GM19324 (cell line): ENCODE results near the gene ATL1.
"Not testable (repeated sequence)": the region's sequence is repeated elsewhere in the genome, so short reads cannot be mapped to it uniquely, and the experiment has no call there.

Experiments
- ATAC-seq: cut with Tn5 transposase; IDR thresholded peaks from one replicate; pipeline ENCODE4 v1.9.1; 2021; ENCODE audit warnings: mild to moderate bottlenecking, moderate library complexity; ENCODE audit not compliant: unreplicated experiment, low FRiP score

Gene ATL1

DNA sequence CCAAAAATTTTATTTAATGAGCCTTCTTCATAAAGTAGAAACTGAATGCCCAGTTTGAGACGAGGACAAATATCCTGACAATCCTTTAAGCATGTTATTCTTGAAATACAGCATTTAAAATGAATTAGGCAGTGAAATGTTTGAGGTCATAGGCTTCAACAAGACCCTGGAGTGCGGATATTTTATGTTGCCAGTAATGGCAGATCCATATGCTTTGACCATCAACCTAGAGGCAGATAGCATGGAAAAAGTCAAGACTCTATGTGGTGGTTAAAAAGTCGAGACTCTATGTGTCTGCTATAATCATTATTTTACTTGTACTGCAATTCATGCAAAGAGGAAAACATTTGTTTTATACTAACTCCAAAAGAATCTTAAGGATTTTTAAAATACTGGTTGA lies 25.5 kb upstream of the ATL1 start:
- no peak for ATAC-seq

DNA sequence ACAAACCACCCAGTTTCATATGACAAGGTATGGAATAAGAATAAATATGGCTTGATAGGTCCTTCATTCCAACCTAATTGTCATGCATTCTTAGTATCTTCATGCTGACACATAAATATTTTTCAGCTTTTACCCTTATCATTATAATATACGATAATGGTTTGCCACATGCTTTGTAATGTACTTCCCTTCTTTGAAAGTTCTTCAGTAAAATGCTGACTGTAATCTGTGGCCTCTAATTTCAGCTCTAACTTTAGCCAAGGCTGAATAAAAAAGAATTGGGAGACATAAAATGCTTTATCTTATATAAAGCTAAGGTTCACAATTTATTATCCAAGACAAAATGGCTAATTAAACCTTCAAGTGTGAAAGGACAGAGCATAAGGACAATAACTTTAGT lies 24.9 kb upstream of the ATL1 start:
- no peak for ATAC-seq

DNA sequence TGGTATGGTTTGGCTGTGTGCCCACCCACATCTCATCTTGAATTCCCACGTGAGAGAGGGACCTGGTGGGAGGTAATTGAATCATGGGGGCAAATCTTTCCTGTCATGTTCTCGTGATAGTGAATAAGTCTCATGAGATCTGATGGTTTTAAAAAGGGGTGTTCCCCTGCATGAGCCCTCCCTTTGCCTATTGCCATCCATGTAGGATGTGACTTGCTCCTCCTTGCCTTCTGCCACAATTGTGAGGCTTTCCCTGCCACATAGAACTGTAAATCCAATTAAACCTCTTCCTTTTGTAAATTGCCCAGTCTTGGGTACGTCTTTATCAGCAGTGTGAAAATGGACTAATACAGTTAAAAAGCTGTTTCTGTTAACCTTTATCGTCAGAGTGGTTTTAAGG lies 21.9 kb upstream of the ATL1 start:
- ATAC-seq: not testable (repeated sequence)

DNA sequence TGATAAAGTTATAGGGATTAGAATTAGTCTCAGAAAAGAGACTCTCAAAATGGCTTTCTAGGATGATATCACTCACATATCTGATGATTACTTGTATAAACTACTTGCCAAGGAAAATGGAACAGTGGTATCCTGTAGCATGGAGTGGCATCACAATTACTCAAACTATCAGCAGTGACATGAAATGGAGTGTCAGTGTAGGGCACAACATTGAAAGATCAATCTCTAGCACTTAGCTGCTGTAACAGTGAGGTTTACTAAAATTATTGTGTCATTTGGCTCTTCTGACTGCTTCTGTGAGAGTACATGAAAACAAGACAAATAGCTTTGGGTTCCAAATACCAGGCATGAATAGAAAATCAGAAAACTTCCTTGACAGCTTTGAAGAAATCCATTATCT lies 20.9 kb upstream of the ATL1 start:
- no peak for ATAC-seq

DNA sequence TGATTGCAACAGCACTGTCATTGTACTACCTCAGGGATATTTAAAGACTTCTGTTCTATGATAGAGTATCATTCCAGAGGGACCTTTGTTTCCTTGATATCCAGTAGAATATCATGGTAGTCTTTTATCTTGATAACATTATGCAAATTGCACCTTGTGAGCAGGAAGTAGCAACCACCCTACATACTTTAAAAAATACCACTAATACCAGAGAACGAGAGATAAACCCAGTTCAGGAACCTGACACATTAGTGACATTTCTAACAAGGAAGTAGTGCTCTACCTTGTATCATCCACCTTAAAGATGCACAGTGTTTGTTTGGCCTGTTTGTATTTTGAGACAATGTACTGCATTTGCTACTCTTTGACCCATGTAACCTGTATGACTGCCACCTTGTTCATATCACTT lies 18.8 kb upstream of the ATL1 start:
- ATAC-seq: no peak

DNA sequence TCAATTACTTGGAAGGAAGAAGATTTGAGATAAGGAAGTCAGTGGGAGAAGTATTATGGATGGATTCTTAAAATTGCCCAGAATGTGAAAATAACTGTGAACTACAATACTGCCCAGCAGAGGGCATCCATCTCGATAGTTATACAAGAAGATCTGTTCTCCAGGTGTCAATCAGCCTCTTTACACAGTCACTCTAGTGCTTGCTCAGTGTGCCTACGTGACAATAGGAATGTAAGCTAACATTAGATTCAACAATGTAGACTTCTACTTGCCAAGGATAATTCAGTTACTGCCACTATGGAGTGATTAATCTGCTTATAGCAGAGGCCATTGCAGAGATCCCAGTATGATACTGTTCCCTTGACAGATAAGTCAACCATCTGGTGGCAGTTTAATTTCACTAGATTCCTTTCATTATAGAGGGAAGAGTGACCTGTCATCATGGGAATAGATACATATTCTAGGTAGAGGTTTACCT lies 17.0 kb upstream of the ATL1 start:
- no peak for ATAC-seq

DNA sequence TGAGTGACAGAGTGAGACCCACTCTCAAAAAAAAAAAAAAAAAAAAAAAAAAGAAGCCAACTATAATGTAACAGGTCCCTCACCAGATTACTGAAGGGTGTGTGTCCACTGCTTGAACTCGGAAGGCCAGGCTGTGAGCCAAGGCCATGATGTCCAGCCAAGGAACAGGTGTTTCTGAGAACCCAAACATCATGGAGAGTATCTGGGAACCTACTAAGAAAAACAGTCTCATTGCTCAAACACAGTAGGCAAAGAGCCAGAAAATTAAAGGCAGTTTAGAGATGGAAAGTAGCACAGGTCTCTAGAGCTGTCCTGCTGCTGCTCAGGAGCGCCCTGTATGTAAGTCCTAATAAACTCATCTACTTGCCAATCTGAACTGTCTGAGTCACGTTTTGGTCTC lies 15.0 kb upstream of the ATL1 start:
- no peak for ATAC-seq

DNA sequence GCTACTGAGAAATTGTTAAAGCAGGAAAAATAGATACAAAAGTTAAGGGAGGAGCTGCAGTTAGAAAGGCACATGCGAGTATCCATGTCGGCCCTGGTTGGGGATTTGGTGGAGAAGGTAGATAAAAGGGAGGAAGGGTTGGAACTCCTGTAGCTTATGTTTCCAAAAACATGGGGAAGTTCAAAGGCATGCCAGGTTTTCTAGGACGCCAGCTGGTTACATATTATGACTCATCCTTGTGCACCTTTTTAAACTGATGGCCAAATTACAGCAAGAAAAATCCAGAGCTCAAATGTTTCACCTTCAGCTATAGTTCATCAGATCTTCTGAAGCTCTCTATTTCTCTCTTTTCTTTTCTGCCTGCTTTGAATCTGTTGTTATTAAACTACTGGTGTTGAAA lies 14.3 kb upstream of the ATL1 start:
- ATAC-seq: no peak

DNA sequence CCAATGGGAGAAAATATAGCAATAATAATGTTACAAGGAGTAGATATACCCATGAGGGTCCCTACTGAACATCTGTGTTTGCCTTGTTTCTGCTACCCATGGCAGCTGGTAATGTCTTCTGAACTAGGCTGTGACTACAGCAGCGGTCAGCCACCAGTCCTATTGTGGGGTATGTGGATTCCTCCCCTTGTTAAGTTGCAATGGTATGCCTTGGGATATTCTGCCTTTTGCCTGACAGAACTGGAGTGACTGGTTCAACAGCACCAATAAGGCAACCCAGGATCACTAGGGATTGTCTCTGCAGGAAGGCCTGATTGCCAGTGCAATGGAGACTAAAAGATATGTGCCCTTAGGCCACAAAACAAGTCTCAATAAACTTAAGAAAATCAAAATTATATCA lies 9.7 kb upstream of the ATL1 start:
- ATAC-seq: no peak

DNA sequence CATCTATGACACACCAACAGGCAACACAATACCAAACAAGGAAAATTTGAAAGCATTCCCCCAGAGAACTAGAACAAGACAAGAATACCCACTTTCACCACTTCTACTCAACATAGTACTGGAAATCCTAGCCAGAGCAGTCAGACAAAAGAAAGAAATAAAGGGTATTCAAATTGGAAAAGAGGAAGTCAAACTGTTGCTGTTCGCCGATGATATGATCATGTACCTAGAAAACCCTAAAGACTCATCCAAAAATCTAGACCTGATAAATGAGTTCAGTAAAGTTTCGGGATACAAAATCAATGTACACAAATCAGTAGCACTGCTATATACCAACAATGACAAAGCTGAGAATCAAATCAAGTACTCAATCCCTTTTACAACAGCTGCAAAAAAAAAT lies 8.1 kb upstream of the ATL1 start:
- ATAC-seq: no peak

DNA sequence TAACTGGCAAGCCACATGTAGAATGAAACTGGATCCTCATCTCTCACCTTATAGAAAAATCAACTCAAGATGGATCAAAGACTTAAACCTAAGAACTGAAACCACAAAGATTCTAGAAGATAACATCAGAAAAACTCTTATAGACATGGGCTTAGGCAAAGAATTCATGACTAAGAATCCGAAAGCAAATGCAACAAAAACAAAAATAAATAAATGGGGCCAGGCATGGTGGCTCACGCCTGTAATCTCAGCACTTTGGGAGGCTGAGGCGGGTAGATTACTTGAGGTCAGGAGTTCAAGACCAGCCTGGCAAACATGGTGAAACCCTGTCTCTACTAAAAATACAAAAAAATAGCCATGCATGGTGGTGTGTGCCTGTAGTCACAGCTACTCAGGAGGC lies 7.1 kb upstream of the ATL1 start:
- ATAC-seq: not testable (repeated sequence)

DNA sequence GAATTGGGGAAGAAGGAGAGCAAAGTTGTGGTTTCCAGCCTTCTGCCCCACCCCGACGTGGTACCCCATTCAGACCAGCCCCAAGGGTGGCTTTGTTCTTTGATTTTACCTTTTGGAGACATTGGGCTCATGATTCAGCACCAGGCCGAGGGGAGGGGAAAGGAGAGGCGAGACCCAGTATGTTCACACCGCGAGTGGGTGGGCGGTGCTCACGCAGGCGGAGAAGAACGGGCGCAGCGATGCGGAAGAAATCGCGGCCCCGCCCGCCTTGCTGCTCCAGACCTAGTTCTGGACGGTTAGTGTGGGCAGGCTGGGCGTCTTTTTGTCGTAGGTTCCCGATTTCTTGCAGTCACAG lies 963 bp downstream of the ATL1 start:
- ATAC-seq: no peak

DNA sequence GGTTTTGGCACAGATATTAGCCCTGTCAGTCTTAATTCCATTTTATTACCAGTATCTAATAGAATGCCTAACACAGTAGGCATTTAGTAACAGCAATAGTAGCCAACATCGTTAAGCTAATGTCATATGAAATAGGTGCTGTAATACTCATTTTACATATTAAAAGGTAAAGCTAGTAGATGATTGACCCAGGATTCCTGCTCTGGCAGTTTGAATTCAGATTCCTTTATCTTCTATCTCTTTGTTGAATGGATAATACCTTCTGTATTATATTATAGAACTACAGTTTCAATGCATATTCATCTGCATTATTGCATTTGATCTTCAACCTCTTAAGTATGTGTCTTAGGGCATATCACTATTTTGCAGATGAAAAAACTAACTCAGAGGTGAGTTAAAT lies 2.9 kb downstream of the ATL1 start:
- no peak for ATAC-seq

DNA sequence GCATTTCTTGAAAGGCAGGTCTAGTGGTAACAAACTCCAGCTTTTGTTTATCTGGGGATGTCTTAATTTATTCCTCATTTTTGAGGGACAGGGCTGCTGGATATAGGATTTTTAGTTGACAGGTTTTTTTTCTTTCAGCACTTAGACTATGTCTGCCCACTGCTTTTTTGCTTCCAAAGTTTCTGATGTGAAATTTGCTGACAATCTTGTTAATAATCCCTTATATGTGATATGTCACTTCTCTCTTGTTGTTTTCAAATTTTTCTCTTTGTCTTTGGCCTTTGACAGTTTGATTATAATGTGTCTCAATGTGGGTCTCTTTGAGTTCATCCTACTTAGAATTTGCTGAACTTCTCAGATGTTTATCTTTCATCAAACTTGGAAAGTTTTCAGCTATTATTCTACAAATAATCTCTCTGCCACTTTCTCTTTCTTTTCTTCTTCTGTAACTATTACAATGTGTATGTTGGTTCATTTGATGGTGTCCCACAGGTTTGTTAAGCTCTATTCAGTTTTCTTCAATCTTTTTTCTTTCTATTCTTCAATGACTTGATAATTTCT lies 9.8 kb downstream of the ATL1 start:
- no peak for ATAC-seq

DNA sequence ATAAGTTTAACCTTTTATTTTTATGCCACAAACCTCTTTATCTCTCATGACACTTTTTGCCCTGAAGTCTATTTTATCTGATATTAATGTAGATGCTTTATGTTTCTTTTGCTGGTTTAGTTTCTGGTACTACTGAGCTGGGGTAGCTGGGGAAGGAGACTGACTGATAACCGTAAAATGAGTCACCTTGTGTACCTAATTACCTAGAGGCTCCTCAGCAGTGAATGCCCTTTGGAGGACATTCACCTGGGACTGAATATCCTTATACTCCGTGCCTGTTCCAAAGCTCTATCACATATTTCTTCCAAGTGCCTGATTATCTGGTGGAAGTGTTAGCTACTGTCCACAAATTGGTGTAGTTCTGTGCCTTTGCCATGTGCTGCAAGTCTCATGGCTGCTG lies 13.9 kb downstream of the ATL1 start:
- ATAC-seq: no peak

DNA sequence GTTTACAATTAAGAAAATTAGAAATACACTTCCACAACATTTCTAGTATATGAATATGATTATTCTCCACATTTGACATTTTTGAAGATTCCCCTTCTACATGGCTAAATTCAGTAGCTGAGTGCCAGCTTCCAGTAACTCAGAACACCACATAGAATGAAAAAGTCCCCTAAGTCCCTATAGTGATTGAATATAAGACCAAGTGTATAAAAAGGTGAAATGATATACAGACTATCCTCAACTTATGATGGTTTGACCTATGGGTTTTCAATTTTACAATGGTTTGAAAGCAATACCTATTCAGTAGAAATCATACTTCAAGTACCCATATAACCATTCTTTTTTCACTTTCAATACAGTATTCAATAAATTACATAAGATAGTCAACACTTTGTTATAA lies 15.8 kb downstream of the ATL1 start:
- ATAC-seq: no peak

DNA sequence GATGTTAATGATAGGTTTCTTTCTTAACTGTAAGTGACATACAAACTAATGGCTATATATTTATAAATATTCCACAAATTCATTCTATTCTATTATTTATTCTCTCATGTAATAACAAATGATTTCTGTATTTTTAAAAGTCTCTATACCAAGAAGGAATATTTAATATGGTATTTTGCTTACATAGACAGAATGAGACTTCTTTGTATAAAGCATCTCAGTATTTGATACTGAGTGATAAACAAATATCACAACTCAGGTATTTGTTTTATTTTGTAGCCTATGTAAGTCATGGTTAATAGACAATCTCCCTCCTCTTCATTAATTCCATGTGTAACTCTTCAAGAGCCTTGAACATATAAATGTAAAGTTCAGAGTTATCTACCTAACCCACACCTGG lies 18.0 kb downstream of the ATL1 start:
- ATAC-seq: no peak

DNA sequence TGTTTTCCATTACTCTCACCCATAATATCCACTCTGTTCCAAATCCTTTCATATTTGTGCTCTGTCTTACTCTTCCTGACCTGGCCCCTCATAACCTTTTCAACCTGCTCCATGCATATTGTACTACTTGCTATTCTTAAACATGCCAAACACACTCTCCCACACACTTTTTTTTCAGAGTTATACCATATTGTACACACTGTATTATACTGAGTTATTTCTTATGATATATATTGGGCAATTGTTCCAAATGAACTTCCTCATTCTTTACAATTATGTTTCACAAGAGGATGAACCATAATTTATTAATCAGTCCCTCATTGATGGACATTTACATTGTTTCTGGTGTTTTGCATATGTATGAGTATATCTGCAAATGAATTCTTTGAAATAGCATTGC lies 18.5 kb downstream of the ATL1 start:
- ATAC-seq: no peak

DNA sequence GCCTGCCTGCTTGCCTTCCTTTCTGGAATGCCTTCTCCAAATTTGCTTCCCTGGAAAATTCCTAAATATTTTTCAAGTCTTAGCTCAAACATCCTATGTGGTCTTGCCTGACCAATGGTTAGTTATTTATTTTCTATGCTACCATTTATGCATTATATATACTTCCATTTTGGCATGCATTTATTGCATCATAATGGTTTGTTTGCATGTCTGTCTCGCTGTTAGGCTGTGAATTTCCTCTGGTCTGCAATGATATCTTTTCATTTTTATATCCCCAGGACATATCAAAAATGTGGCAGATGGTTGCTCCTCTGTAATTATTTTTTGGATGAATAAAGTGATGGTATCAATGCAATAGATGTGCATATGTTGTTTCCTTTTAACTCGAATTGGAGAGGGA lies 30.5 kb downstream of the ATL1 start:
- no peak for ATAC-seq

DNA sequence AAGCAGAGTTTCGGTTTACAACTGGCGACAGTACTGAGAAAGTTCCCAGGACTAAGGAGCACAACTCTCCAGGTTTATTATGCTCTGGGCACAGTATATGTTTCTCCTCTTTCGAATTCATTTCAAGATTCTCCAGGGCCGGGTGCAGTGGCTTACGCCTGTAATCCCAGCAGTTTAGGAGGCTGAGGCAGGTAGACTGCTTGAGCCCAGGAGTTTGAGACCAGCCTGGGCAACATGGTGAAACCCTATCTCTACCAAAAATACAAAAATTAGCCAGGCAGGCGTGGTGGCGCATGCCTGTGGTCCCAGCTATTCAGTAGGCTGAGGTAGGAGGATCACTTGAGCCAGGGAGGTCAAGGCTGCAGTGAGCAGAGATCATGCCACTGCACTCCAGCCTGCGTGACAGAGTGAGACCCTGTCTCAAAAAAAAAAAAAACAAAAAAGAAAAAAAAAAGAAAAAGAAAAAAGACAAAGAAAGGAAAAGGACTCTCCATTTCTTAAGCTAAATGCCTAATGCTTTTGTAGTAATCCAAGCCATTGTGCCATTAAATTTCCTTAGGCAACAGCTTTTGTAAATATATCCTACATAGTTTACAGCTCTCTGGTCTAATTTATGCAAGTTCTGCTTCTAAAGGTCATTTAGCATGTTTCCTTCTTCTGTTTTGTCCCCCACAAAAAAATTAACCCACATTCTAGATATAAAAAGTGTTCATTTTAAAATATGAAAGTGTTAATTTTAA lies 34.8 kb downstream of the ATL1 start:
- no peak for ATAC-seq

DNA sequence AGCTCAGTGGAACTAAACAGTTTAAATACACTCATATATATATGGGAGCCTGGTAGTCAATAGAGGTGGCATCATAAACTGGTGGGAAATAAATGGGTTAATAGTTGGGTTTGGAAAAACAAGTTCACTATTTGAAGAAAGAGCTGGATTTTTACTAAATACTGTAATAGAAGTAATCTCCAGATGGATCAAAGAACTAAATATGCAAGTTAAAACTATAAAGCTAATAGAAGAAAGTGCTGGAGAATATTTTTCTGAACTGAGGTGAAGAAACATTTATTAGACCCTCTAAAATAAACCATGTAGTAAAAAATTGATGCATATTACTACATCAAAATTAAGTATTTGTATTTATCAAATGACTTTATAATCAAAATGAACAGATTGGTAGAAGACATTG lies 38.8 kb downstream of the ATL1 start:
- ATAC-seq: no peak

DNA sequence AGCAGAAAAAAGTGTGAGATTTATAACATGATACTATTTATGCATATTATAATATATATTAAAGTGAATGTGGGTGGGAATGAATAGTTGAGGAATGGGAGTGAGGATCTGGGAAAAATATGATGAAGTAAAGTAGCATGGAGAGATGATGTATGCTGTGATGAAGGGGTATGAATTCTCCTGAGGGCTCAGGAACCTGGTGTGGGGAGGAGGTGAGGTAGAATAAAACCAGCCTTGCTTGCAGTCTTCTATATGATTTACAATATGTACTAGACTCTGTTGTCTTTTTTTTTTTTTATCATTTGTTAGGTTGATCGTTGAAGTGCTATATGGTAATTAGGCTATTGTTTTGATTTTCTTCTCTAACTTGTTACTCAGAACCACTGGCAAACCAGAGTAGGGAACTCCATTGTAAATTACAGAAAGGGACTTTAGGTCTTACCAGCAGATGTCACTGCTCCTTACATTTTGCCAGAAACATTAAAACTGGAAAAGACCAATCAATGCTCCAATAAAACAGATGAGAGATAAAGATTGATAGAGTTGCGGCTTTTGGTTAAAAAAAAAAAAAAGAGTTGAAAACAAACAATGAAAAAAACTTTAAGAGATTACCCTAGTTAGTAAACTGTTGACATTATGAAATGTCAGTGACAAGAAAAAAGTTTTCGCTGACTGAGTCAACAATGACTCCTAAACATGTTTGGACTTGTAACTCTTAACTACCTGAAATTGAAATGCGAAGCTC lies 39.9 kb downstream of the ATL1 start:
- no peak for ATAC-seq
